Neural progenitor cell (in vitro differentiated cells): ENCODE results near the gene GP5.

Experiments used
- EZH2 ChIP-seq: fragments of 200-600 bp; sonication (generic); IDR thresholded peaks from 2 replicates; pipeline ENCODE4 v1.6.1; 2017; ENCODE audit warnings: antibody characterized with exemption, mild to moderate bottlenecking, moderate library complexity
- EZH2phosphoT487 ChIP-seq: fragments of 200-600 bp; sonication (generic); IDR thresholded peaks from 2 replicates; pipeline ENCODE4 v1.6.1; 2017; ENCODE audit warnings: antibody characterized with exemption
- TF ChIP-seq, protein P1 (sequence below): fragments of 200-600 bp; sonication (generic); IDR thresholded peaks from 2 replicates; pipeline ENCODE4 v1.5.1; 2017; ENCODE audit warnings: antibody characterized with exemption, mild to moderate bottlenecking

DNA sequence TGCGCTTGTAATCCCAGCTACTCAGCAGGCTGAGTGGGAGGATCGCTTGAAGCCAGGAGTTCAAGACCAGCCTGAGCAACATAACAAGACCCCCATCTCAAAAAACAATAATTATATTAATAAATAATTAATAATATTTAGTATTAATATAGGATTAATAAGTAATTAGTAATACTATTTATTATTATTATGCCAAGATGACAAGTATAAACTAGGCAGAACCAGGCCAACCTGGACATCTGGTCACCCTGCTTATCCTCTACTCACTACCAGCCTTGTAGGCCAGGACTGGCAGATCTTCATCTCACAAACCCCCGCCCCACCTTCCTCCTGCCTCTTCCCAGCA, 48.4 kb downstream of the GP5 start:
- TF ChIP-seq, protein P1, sequence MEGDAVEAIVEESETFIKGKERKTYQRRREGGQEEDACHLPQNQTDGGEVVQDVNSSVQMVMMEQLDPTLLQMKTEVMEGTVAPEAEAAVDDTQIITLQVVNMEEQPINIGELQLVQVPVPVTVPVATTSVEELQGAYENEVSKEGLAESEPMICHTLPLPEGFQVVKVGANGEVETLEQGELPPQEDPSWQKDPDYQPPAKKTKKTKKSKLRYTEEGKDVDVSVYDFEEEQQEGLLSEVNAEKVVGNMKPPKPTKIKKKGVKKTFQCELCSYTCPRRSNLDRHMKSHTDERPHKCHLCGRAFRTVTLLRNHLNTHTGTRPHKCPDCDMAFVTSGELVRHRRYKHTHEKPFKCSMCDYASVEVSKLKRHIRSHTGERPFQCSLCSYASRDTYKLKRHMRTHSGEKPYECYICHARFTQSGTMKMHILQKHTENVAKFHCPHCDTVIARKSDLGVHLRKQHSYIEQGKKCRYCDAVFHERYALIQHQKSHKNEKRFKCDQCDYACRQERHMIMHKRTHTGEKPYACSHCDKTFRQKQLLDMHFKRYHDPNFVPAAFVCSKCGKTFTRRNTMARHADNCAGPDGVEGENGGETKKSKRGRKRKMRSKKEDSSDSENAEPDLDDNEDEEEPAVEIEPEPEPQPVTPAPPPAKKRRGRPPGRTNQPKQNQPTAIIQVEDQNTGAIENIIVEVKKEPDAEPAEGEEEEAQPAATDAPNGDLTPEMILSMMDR: no peak
- TF ChIP-seq EZH2phosphoT487 (no peak), EZH2 (no peak)
